Peyer's patch (tissue), 4 donors: ENCODE results near the gene TMEM161A.

Experiments
- POLR2A ChIP-seq, 2 donors: fragments of 450-650 bp; IDR thresholded peaks; one replicate each; pipeline ENCODE4 v1.5.1; 2017; ENCODE audit warnings: antibody characterized with exemption in 2 of 2, mild to moderate bottlenecking in 2 of 2, moderate library complexity in 2 of 2
- TF ChIP-seq, protein P1 (sequence below), 6 experiments: fragments of 450-650 bp in 4 of 6; fragments of 200-600 bp in 2 of 6; sonication (generic) in 1 of 6; IDR thresholded peaks; one replicate each; pipeline ENCODE4 v1.5.1; 2017 to 2019; ENCODE audit warnings: antibody characterized with exemption in 6 of 6, mild to moderate bottlenecking in 3 of 6, moderate library complexity in 1 of 6

DNA sequence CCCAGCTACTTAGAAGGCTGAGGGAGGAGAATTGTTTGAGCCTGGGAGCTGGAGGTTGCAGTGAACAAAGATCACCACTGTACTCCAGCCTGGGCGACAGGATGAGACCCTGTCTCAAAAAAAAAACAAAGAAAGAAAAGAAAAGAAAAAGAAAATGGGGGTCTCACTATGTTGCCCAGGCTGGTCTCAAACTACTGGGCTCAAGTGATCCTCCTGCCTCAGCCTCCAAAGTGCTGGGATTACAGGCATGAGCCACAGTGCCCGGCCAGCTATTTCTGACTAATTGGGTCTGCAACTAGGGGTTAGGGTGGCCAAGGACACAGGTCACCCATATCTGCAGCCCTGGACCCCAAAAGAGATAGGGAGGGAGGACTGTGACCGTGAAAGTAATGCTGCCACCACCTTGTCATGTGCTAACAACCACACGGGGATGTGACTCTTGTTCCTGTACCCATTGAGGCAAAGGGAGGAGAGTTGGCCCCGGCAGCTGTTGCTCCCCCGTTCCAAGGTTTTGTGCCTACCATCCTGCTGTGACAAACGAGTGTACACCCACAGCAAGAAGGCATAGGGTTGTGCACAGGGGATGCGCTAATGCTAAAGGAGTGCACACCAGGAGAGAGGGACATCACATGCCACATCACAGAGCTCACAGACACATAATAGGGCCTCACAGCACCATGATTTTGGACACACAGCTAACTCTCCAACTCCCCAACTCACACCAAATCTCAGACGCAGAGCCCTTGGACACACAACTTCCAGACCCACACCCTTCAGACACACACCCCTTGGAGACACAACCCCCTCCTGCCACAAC is 31.2 kb upstream of the TMEM161A start:
- TF ChIP-seq, protein P1, sequence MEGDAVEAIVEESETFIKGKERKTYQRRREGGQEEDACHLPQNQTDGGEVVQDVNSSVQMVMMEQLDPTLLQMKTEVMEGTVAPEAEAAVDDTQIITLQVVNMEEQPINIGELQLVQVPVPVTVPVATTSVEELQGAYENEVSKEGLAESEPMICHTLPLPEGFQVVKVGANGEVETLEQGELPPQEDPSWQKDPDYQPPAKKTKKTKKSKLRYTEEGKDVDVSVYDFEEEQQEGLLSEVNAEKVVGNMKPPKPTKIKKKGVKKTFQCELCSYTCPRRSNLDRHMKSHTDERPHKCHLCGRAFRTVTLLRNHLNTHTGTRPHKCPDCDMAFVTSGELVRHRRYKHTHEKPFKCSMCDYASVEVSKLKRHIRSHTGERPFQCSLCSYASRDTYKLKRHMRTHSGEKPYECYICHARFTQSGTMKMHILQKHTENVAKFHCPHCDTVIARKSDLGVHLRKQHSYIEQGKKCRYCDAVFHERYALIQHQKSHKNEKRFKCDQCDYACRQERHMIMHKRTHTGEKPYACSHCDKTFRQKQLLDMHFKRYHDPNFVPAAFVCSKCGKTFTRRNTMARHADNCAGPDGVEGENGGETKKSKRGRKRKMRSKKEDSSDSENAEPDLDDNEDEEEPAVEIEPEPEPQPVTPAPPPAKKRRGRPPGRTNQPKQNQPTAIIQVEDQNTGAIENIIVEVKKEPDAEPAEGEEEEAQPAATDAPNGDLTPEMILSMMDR (IDR thresholded peaks at IDR 0.05), result no peak
- no peak for TF ChIP-seq POLR2A (IDR thresholded peaks at IDR 0.05)
